Activated CD4-positive, alpha-beta T cell treated with anti-CD3 and anti-CD28 coated beads for 4 hours (primary cell): ENCODE measurements around the gene KIAA1328.
"Not testable (repeated sequence)": the region's sequence is repeated elsewhere in the genome, so short reads cannot be mapped to it uniquely, and the experiment has no call there.

ENCODE experiments used
- DNase-seq, 2 donors: peaks; one replicate each; pipeline ENCODE4 v3.0.0-alpha.2; 2020

The KIAA1328 gene

GRCh38 chr18:36889321-36889720, 60.4 kb downstream of the KIAA1328 start:
- DNase-seq, result no peak

DNA sequence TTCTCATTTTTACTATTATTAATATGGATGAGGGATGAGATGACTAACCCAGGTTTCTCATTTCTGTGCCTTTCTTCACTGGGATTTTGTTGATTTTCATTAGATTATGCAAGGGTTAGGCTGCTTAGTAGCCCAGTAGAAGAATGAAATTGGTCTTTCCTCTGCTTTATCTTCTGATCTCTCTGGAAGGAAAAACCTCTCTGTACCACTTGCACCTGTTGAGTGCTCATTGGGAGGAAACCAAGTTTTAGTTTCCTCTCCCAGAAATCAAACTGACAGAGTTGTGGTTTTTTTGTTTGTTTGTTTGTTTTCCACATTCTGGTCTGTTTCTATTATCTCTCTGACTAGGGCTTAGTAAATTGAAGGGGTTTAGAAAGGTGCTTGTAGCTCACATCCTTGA, 60.8 kb downstream of the KIAA1328 start:
- no peak for DNase-seq

- DNase-seq, result no peak
These were observed 61.7 kb downstream of the KIAA1328 start for GRCh38 chr18:36890598-36890997.

DNA sequence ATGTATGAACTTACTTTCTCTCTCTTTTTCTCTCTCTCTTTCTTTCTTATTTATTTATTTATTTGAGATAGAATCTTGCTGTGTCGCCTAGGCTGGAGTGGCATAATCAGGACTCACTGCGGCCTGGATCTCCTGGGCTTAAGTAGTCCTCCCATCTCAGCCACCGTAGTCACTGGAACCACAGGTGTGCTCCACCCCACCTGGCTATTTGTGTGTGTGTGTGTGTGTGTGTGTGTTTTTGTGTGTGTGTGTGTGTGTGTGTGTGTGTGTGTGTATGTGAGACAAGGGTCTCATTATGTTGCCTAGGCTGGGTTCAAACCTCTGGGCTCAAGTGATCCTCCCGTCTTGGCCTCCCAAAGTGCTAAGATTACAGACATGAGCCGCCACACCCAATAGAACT, 64.3 kb downstream of the KIAA1328 start:
- DNase-seq, result no peak

GRCh38 chr18:36895606-36896005, 66.7 kb downstream of the KIAA1328 start:
- no peak for DNase-seq

GRCh38 chr18:36897253-36897652, 68.3 kb downstream of the KIAA1328 start:
- DNase-seq, result no peak

- no peak for DNase-seq
These were observed 70.4 kb downstream of the KIAA1328 start for GRCh38 chr18:36899289-36899688.

- no peak for DNase-seq
These were observed 71.5 kb downstream of the KIAA1328 start for GRCh38 chr18:36900466-36900865.

DNA sequence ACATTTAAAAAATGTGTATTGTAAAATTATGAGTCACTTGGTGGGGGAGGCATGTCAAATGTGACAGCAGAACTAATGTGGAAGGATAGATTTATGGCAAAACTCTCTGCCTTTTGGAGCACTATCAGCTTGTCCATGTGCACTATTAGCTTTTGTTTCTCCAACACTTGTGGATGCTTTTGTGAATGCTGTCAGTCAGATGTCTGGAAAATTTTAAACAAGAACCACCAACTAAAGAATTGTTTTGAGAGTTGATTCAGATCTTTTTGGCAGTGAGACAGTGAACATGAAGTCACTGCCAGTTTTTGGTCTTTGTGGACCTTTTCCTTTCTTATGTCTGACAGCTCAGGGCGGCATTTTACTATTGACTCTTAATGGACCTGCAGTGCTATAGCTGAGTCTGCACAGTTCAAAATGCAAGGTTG, 72.4 kb downstream of the KIAA1328 start:
- DNase-seq, result no peak

DNA sequence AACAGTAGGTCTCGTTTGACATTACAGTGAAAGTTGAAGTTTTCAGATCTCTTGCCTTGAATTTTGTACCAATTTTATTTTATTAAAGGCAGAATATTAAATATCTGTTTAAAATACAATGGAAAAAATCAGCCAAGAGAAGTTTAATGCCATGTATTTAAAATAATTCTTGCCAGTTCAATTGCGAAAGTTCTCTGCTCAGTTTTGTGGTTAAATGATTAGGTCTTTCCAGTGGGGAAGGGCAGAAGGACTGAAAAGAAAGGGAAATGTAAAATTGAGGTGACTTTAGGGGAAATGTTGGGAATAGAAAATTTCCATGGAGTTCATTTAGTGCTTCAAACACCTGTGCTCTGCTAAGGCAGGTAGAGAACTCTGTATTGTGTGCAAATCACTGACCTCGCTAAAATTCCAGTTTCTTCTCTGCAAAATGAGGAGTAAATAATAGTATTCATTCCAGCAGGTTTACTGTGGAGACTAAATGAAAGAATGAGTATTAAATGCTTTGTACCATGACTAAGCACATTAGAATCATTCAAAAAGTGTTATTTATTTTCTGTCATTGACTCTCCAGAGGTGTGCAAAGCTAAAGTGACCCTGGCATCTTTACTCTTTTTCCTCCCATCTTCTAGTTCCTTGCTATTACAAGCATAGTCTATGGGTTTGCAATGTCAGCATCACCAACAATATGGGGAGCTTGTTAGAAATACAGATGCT, 74.4 kb downstream of the KIAA1328 start:
- no peak for DNase-seq

DNA sequence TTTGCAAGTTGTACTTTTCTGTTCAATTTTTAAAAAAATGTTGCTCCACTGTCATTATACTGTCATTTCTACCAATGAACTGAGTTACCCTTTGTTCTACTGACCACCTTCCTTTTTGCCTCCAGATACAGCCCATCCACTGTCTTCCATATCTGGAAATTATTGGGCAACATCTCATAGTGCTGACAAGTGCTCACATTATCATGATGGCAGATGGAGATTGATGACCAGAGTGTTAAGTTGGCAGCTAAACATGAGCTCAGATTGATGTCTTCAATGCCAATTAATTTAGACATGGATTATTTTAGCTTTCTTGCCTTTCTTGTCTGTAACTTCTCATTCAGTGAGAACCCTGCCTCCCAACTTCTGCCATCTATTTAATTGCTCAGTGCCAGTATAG, 76.6 kb downstream of the KIAA1328 start:
- no peak for DNase-seq

DNA sequence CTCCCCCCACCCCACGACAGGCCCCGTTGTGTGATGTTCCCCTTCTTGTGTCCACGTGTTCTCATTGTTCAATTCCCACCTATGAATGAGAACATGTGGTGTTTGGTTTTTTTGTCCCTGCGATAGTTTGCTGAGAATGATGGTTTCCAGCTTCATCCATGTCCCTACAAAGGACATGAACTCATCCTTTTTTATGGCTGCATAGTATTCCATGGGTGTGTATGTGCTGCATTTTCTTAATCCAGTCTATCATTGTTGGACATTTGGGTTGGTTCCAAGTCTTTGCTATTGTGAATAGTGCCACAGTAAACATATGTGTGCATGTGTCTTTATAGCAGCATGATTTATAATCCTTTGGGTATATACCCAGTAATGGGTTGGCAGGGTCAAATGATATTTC, 80.4 kb downstream of the KIAA1328 start:
- not testable (repeated sequence) for DNase-seq

- no peak for DNase-seq
These were observed 84.0 kb downstream of the KIAA1328 start for GRCh38 chr18:36912887-36913286.

GRCh38 chr18:36917907-36918306, 89.0 kb downstream of the KIAA1328 start:
- no peak for DNase-seq

DNA sequence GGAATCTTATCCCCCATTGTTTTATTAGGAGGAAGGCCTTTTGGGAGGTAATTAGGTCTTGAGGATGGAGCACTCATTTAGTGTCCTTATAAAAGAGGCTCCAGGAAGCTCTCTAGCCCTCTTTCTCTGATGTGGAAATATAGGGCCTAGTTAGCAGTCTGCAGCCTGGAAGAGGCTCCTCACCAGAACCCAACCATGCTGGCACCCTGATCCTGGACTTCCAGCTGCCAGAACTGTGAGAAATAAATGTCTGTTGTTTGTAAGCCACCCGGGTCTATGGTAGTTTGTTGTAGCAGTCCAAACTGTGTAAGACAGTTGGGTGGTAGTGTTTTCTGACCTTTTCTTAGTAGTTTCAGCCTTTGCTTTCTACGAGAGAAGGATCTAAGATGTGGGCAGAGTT, 100.7 kb downstream of the KIAA1328 start:
- DNase-seq, result no peak

DNA sequence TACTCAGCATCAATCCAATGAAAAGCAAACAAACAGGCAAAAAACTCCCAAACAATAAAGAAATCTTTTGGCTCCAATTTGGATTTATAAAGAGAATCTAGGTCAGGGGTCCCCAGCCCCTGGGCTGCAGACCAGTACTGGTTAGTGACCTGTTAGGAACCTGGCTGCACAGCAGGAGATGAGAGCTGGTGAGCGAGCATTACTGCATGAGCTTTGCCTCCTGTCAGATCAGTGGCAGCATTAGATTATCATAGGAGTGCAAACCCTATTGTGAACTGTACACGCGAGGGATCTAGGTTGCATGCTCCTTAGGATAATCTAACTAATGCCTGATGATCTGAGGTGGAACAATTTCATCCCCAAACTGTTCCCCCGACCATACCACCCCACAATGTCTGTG, 102.2 kb downstream of the KIAA1328 start:
- DNase-seq, result no peak

- DNase-seq, result no peak
These were observed 104.6 kb downstream of the KIAA1328 start for GRCh38 chr18:36933552-36933951.

DNA sequence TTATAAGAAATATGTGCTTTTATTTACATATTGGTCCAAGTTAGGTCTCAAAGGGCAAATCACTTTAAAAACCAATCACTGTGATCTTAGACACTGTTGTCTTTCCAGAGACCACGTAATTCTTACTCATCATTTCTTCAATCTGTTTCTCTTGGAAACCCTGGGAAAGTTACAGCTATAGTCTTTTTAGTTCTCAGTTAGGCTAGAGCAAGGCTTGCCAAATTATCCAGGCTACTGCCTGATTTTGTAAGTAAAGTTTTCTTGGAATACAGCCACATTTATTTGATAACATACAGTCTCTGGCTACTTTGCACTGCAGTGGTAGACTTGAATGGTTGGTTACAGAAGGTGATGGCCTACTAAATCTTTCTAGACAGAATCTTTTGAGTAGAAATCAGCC, 106.0 kb downstream of the KIAA1328 start:
- no peak for DNase-seq

- DNase-seq, result no peak
These were observed 113.3 kb downstream of the KIAA1328 start for GRCh38 chr18:36942264-36942663.

GRCh38 chr18:36947820-36948348, 119.0 kb downstream of the KIAA1328 start:
- DNase-seq, result no peak

- DNase-seq, result no peak
These were observed 121.4 kb downstream of the KIAA1328 start for GRCh38 chr18:36950282-36950681.

DNA sequence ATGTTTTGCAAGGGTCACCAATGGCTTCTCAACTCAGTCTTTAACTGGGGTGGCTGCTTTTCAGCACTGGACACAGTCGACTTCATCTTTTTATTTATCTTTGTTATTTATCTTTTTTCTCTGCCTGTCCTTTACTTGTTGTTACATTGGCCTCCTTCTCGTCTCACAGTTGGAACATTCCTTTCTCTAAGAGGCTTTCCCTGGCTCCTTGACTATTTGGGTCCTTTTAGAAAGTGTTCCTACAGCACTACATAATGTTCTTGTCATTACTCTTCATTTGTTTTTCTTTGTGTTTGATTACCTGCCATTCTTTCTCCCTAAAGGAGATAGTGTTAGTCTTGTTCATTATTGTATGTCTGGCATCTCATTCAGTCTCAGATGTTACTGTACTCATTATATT, 122.0 kb downstream of the KIAA1328 start:
- DNase-seq, result no peak

DNA sequence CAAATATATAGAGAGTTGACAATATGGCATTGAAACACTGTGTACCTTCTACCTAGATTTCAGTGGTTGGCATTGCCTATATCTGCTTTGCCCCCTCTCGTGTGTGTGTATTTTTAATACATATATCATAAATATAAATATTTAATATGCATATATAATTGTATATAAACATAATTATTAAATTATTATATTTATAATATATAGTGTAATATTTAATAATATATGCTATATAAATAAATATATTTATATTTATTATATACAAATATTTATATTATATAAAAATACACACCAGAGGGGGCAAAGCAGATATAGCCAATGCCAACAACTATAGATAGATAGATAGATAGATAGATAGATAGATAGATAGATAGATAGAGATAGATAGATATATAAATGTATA, 124.1 kb downstream of the KIAA1328 start:
- DNase-seq, result no peak

- DNase-seq, result no peak
These were observed 131.1 kb downstream of the KIAA1328 start for GRCh38 chr18:36960038-36960437.

GRCh38 chr18:36963464-36963863, 134.5 kb downstream of the KIAA1328 start:
- no peak for DNase-seq
